HUES6 (cell line): Measurements from ENCODE around the gene MUC4.
"Not testable (repeated sequence)": the region's sequence is repeated elsewhere in the genome, so short reads cannot be mapped to it uniquely, and the experiment has no call there.

Experiments used
- H3K27ac ChIP-seq: 2 replicates; pipeline ENCODE4 v1.7.0; 2013; ENCODE audit warnings: low read depth, mild to moderate bottlenecking, low read length, inconsistent platforms
- H3K27me3 ChIP-seq: 2 replicates; pipeline ENCODE4 v1.6.1; 2013; ENCODE audit warnings: low read length; ENCODE audit not compliant: control insufficient read depth, insufficient read depth
- H3K36me3 ChIP-seq: 2 replicates; pipeline ENCODE4 v1.6.1; 2013; ENCODE audit warnings: low read length; ENCODE audit not compliant: control insufficient read depth, insufficient read depth
- H3K4me1 ChIP-seq: 2 replicates; pipeline ENCODE4 v1.6.1; 2013; ENCODE audit warnings: low read length; ENCODE audit not compliant: control insufficient read depth, insufficient read depth
- H3K4me3 ChIP-seq: 2 replicates; pipeline ENCODE4 v1.5.1; 2013; ENCODE audit warnings: low read depth, low read length
- H3K9ac ChIP-seq: one replicate; pipeline ENCODE4 v1.6.1; 2013; ENCODE audit warnings: mild to moderate bottlenecking, low read length
- H3K9me3 ChIP-seq: 2 replicates; pipeline ENCODE4 v1.6.1; 2013; ENCODE audit warnings: low read depth, low read length; ENCODE audit not compliant: control insufficient read depth, insufficient read depth

MUC4 gene

DNA sequence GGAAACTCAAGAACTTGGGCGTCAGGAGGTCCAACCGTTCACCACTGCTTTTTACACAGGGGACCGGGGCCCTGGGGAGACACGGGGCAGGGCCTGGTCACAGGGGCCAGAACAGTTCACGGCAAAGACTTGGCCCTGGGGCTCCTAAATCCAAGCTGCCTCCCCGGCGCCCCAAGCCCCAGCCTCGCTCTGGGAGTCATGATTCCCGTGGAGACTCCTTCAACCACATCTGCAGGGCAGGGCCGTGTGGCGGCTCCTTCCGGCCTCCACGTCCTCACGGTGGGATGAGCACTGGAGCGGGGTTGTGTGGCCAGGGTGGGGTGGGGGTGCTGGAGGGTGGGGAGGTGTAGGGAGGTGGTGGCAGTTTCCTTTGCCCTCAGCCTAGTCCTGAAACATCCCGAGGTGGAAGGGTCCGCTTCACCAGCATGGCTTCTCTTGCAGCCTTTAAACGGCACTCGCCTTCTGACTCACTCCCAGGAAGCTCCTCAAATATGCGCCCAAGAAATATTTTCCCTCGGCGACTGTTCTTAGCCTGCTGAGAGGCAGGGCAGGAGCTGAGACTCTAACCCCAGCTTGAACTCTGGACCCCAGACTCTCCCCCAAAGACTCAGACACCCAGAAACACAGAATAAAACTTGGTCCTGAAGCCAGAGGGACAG is 1.8 kb downstream of the MUC4 start:
- peak overlapping the region; percentile 32; the same call in 1 of the 2 replicates for H3K4me3 ChIP-seq
- peak overlapping the region; percentile 13 for H3K9ac ChIP-seq
- H3K9me3 ChIP-seq, result no peaks in the 10 kb centered on the region
- peaks cover 4% of the 10 kb centered on the region; the same call in 1 of the 2 replicates for H3K27me3 ChIP-seq
- no peaks in the 10 kb centered on the region for H3K36me3 ChIP-seq
- H3K27ac ChIP-seq, result no peak overlapping the region
- H3K4me1 ChIP-seq, result peaks cover 61% of the 10 kb centered on the region

DNA sequence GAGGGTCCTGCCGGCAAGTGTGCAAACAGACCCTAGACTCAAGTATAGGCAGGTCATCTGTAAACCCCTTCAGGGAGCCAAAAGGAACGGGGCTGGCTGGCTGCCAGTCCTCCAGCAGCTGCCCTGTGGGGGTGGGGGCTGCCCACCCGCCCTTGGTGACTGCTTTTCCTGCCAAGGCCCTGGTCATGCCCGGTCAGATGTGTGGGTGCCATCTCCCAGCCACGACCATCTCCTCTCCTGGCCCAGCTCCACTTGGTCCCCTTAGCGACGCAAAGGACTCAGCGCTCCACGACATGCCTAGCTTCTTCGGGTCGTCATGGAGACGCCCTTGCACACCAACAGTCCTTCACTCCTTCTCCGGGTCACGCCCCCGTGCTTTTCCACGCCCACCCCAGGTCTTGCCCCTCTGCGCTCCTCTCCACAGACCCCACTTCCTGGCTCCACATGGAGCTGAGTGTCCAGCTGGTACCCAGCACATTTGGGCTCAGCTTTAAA is 2.4 kb downstream of the MUC4 start:
- H3K27me3 ChIP-seq, result peaks cover 4% of the 10 kb centered on the region; the same call in 1 of the 2 replicates
- no peaks in the 10 kb centered on the region for H3K36me3 ChIP-seq
- no peak overlapping the region for H3K27ac ChIP-seq
- peaks cover 63% of the 10 kb centered on the region for H3K4me1 ChIP-seq
- no peak overlapping the region for H3K4me3 ChIP-seq
- no peaks in the 10 kb centered on the region for H3K9me3 ChIP-seq
- H3K9ac ChIP-seq, result no peak overlapping the region

DNA sequence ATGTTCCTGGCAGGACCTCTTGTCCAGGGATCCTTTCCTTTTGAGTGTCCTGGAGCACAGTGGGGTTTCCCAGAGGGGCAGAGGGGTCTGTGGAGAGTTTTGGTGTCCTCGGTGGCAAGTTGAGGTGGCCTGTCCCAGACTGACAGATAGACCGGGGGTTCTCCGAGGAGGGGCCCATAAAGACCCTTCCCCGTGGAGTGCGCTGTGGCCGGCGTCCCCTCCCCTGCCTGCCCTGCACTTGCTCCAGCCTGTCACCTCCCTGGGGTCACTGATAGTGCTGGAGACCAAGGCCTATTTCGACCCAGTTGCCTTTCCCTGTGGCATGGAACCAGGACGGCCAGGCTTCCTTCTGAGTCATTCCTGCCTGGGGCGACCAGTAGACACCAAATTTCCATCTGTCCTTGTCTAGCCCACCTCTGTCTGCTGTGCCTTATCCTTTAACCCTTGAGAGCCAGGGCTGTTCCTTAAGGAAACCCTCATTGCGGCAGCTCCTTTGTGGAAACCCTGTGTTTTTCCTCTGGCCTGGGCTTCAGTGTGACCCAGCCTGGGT is 2.9 kb downstream of the MUC4 start:
- Histone ChIP-seq H3K27me3 (peaks cover 4% of the 10 kb centered on the region; the same call in 1 of the 2 replicates), H3K27ac (no peak overlapping the region), H3K36me3 (no peaks in the 10 kb centered on the region), H3K4me3 (no peak overlapping the region), H3K9ac (no peak overlapping the region), H3K9me3 (no peaks in the 10 kb centered on the region), H3K4me1 (peaks cover 63% of the 10 kb centered on the region)

- H3K36me3 ChIP-seq, result no peaks in the 10 kb centered on the region
- H3K27ac ChIP-seq, result peak overlapping the region; percentile 66; the same call in 1 of the 2 replicates
- H3K4me3 ChIP-seq, result no peak overlapping the region
- H3K9ac ChIP-seq, result peak overlapping the region; percentile 48
- H3K4me1 ChIP-seq, result peaks cover 69% of the 10 kb centered on the region
- H3K27me3 ChIP-seq, result peaks cover 4% of the 10 kb centered on the region; the same call in 1 of the 2 replicates
- no peaks in the 10 kb centered on the region for H3K9me3 ChIP-seq
Observed at GRCh38 chr3:195807681-195808121, 4.0 kb downstream of the MUC4 start.

- no peak overlapping the region for H3K9ac ChIP-seq
- peaks cover 4% of the 10 kb centered on the region; the same call in 1 of the 2 replicates for H3K27me3 ChIP-seq
- peaks cover 75% of the 10 kb centered on the region for H3K4me1 ChIP-seq
- no peaks in the 10 kb centered on the region for H3K36me3 ChIP-seq
- peak overlapping the region; percentile 66; the same call in 1 of the 2 replicates for H3K27ac ChIP-seq
- H3K4me3 ChIP-seq, result no peak overlapping the region
- H3K9me3 ChIP-seq, result no peaks in the 10 kb centered on the region
Observed at GRCh38 chr3:195806916-195807231, 4.9 kb downstream of the MUC4 start.

GRCh38 chr3:195806211-195806915 is 5.4 kb downstream of the MUC4 start:
- Histone ChIP-seq H3K9me3 (no peaks in the 10 kb centered on the region), H3K9ac (peak overlapping the region; percentile 81), H3K27me3 (peaks cover 1% of the 10 kb centered on the region; the same call in 1 of the 2 replicates), H3K4me1 (peaks cover 75% of the 10 kb centered on the region), H3K4me3 (peak overlapping the region; percentile 27; the same call in 1 of the 2 replicates), H3K27ac (peak overlapping the region; percentile 89), H3K36me3 (no peaks in the 10 kb centered on the region)

DNA sequence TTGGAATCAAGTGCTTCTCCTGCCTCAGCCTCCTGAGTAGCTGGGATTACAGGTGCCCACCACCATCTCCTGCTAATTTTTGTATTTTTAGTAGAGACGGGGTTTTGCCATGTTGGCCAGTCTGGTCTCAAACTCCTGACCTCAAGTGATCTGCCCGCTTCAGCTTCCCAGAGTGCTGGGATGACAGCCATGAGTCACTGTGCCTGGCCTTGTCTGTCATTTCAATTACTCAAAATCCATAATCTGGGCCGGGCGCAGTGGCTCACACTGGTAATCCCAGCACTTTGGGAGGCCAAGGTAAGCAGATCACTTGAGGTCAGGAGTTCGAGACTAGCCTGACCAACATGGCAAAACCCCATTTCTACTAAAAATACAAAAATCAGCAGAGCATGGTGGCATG is 6.1 kb downstream of the MUC4 start:
- H3K9me3 ChIP-seq, H3K27me3 ChIP-seq, H3K4me3 ChIP-seq, H3K36me3 ChIP-seq, H3K9ac ChIP-seq: not testable (repeated sequence)
- Histone ChIP-seq H3K27ac (0 out of 2 replicates have a peak overlapping the region, but pooled peaks have one; percentile 89), H3K4me1 (peaks cover 77% of the 10 kb centered on the region)

- H3K4me3 ChIP-seq, result no peak overlapping the region
- peaks cover 73% of the 10 kb centered on the region for H3K4me1 ChIP-seq
- no peaks in the 10 kb centered on the region for H3K9me3 ChIP-seq
- H3K9ac ChIP-seq, result no peak overlapping the region
- H3K27me3 ChIP-seq, result no peaks in the 10 kb centered on the region
- no peak overlapping the region for H3K27ac ChIP-seq
- no peaks in the 10 kb centered on the region for H3K36me3 ChIP-seq
Observed at GRCh38 chr3:195805181-195805580, 6.5 kb downstream of the MUC4 start.

DNA sequence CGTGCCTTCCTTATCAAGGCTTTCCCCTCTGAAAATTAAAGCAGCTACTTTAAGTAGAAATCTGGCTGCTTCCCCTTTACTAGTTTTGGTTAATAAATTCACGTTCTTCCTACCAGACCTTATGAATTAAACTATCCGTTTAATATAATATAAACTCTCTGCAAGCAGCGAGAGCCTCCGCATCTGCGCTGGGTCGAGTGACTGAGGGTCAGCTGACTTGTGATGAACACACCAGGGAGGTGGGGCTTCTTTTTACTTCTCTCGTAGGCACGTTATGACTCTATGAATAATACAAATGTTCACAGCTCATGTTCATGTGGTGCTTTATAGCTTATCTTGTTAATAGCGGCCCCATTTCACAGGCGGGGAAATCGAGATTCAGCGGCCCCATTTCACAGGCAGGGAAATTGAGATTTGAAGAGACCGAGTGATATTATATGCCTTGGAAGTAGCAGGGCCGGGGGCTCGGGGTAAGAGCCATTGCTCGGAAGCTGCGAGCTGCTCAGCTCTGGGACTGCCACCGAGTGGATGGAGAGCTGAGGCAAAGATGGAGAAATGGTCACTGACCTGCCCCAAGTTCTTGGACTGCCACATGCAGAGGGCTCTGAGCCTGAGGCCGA is 8.3 kb downstream of the MUC4 start:
- Histone ChIP-seq H3K36me3 (no peaks in the 10 kb centered on the region), H3K9ac (no peak overlapping the region), H3K9me3 (no peaks in the 10 kb centered on the region), H3K4me1 (peaks cover 56% of the 10 kb centered on the region), H3K27ac (no peak overlapping the region), H3K4me3 (no peak overlapping the region), H3K27me3 (no peaks in the 10 kb centered on the region)

DNA sequence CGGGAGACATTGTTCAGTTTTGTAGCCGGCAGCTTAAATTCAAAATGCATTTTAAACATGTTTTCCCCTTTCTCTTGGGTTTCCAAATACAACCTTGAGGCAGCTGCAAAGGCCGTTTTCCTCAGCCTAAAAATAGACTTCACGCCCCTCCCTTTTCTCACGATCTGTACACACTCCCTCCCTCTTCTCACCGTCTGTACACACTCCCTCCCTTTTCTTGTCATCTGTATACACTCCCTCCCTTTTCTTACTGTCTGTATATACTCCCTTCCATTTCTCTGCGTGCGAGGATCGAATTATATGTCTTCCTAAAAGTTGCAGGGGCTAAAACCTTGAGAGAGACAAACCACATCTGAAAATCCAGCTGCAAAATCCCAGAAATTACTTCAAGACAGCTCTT is 8.9 kb downstream of the MUC4 start:
- Histone ChIP-seq H3K27me3 (no peaks in the 10 kb centered on the region), H3K4me1 (peaks cover 52% of the 10 kb centered on the region), H3K4me3 (no peak overlapping the region), H3K27ac (no peak overlapping the region), H3K36me3 (no peaks in the 10 kb centered on the region), H3K9ac (no peak overlapping the region), H3K9me3 (no peaks in the 10 kb centered on the region)
